ENCODE results near the gene MAST2.
"Not testable (repeated sequence)": the region's sequence is repeated elsewhere in the genome, so short reads cannot be mapped to it uniquely, and the experiment has no call there.

MAST2 gene

GRCh38 chr1:45863218-45863617 lies 59.8 kb downstream of the MAST2 start:
- H3K27me3 ChIP-seq (ENCODE audit: insufficient read depth, low read depth, severe bottlenecking): no peaks in the 10 kb centered on the region
- TF ChIP-seq CTCF (IDR thresholded peaks at IDR 0.05; ENCODE audit: low read depth, low read length): no peak
- no peak overlapping the region for H3K4me3 ChIP-seq (ENCODE audit: low read depth, low read length)
- H3K27ac ChIP-seq: peak overlapping the region; percentile 68
- DNase-seq: no peak
- no peaks in the 10 kb centered on the region for H3K9me3 ChIP-seq (ENCODE audit: severe bottlenecking)
- H3K36me3 ChIP-seq: no peaks in the 10 kb centered on the region

- Histone ChIP-seq H3K27me3 (ENCODE audit: insufficient read depth, low read depth, severe bottlenecking) (no peaks in the 10 kb centered on the region), H3K4me3 (ENCODE audit: low read depth, low read length) (peak overlapping the region; percentile 36), H3K36me3 (no peaks in the 10 kb centered on the region), H3K9me3 (ENCODE audit: severe bottlenecking) (no peaks in the 10 kb centered on the region), H3K27ac (peak overlapping the region; percentile 68)
- DNase-seq: peak; percentile 18
- TF ChIP-seq CTCF (IDR thresholded peaks at IDR 0.05; ENCODE audit: low read depth, low read length): no peak
Measured at GRCh38 chr1:45864167-45865106, 61.0 kb downstream of the MAST2 start.

- H3K36me3 ChIP-seq: no peaks in the 10 kb centered on the region
- TF ChIP-seq CTCF (IDR thresholded peaks at IDR 0.05; ENCODE audit: low read depth, low read length): no peak
- no peak for DNase-seq
- no peaks in the 10 kb centered on the region for H3K9me3 ChIP-seq (ENCODE audit: severe bottlenecking)
- no peak overlapping the region for H3K4me3 ChIP-seq (ENCODE audit: low read depth, low read length)
- no peak overlapping the region for H3K27ac ChIP-seq
- no peaks in the 10 kb centered on the region for H3K27me3 ChIP-seq (ENCODE audit: insufficient read depth, low read depth, severe bottlenecking)
Measured at GRCh38 chr1:45867697-45868348, 64.4 kb downstream of the MAST2 start.

GRCh38 chr1:45868861-45869260 lies 65.4 kb downstream of the MAST2 start:
- no peak for DNase-seq
- H3K27me3 ChIP-seq (ENCODE audit: insufficient read depth, low read depth, severe bottlenecking): no peaks in the 10 kb centered on the region
- no peaks in the 10 kb centered on the region for H3K9me3 ChIP-seq (ENCODE audit: severe bottlenecking)
- H3K27ac ChIP-seq: no peak overlapping the region
- H3K4me3 ChIP-seq (ENCODE audit: low read depth, low read length): no peak overlapping the region
- no peak for TF ChIP-seq CTCF (IDR thresholded peaks at IDR 0.05; ENCODE audit: low read depth, low read length)
- no peaks in the 10 kb centered on the region for H3K36me3 ChIP-seq

GRCh38 chr1:45870500-45870899 lies 67.1 kb downstream of the MAST2 start:
- no peak for TF ChIP-seq CTCF (IDR thresholded peaks at IDR 0.05; ENCODE audit: low read depth, low read length)
- no peak for DNase-seq
- Histone ChIP-seq H3K27me3 (ENCODE audit: insufficient read depth, low read depth, severe bottlenecking) (no peaks in the 10 kb centered on the region), H3K36me3 (no peaks in the 10 kb centered on the region), H3K4me3 (ENCODE audit: low read depth, low read length) (no peak overlapping the region), H3K27ac (no peak overlapping the region), H3K9me3 (ENCODE audit: severe bottlenecking) (no peaks in the 10 kb centered on the region)

GRCh38 chr1:45872173-45872801 lies 68.9 kb downstream of the MAST2 start:
- not testable (repeated sequence) for H3K27me3 ChIP-seq (ENCODE audit: insufficient read depth, low read depth, severe bottlenecking); H3K36me3 ChIP-seq; H3K27ac ChIP-seq; DNase-seq; H3K4me3 ChIP-seq (ENCODE audit: low read depth, low read length); H3K9me3 ChIP-seq (ENCODE audit: severe bottlenecking)

All from WERI-Rb-1 (cell line).